Esophagus squamous epithelium (tissue), 5 donors: ENCODE results near the gene PTPRN2. TPM values are rescaled to one million over a fixed set of nuclear protein-coding genes. Genes with fewer than 3 reads are reported as not detected.

Experiments used
- DNase-seq: peaks from one replicate; lab custom pipeline; 2025; lab: John Stamatoyannopoulos, UW
- H3K27ac ChIP-seq, 4 donors: fragments of 200-600 bp; sonication (generic); one replicate each; pipeline ENCODE4 v1.5.1; 2016 to 2019; ENCODE audit warnings: mild to moderate bottlenecking in 1 of 4
- H3K27me3 ChIP-seq, 4 donors: fragments of 200-600 bp; sonication (generic); 1 replicate in 3 of 4; 2 replicates in 1 of 4; pipeline versions ENCODE4 v1.5.1 to v1.6.0; 2017 to 2021; ENCODE audit warnings: antibody characterized with exemption in 1 of 4
- H3K36me3 ChIP-seq, 3 donors: fragments of 200-600 bp; sonication (generic); one replicate each; pipeline ENCODE4 v1.5.1; 2016 to 2019
- H3K4me1 ChIP-seq, 3 donors: fragments of 200-600 bp; sonication (generic); one replicate each; pipeline ENCODE4 v1.5.1; 2017 to 2019
- H3K4me3 ChIP-seq, 4 donors: fragments of 200-600 bp; sonication (generic); 1 replicate in 3 of 4; 2 replicates in 1 of 4; pipeline ENCODE4 v1.5.1; 2016 to 2019; ENCODE audit warnings: mild to moderate bottlenecking in 2 of 4, moderate library complexity in 1 of 4
- H3K9me3 ChIP-seq, 3 donors: fragments of 200-600 bp; sonication (generic); one replicate each; pipeline ENCODE4 v1.5.1; 2016 to 2019
- POLR2A ChIP-seq, 4 donors: fragments of 450-650 bp; IDR thresholded peaks; one replicate each; pipeline ENCODE4 v1.6.1; 2017; ENCODE audit warnings: antibody characterized with exemption in 4 of 4, mild to moderate bottlenecking in 4 of 4, moderate library complexity in 3 of 4
- WGBS, 2 donors: methylation state at CpG; one replicate each; pipeline ENCODE4 v1.1.5; 2018; 5-methylcytosine and 5-hydroxymethylcytosine counted together
- intact Hi-C: fragments of 100-400 bp; cut with DNase I; formaldehyde crosslinking; loops from one replicate; pipeline ENCODE4 v1.15.0; 2022
- total RNA-seq, 4 donors: library from RNA; depleted of rRNA; stranded (reverse); fragments of >200 nt; gene quantifications; one replicate each; pipeline ENCODE4 v1.1.0, GENCODE V29; 2016
- TF ChIP-seq, protein P1 (sequence below), 6 experiments: fragments of 450-650 bp in 4 of 6; fragments of 200-600 bp in 2 of 6; sonication (generic) in 2 of 6; IDR thresholded peaks; one replicate each; pipeline ENCODE4 v1.5.1; 2016 to 2019; ENCODE audit warnings: antibody characterized with exemption in 6 of 6, mild to moderate bottlenecking in 4 of 6, moderate library complexity in 4 of 6
- donor health status: DM: yes; HTN: yes; CAD: no.

PTPRN2 gene
- total RNA-seq, 4 donors from 2014 or later, result 0.38 to 2.7 (median 1.0) TPM

DNA sequence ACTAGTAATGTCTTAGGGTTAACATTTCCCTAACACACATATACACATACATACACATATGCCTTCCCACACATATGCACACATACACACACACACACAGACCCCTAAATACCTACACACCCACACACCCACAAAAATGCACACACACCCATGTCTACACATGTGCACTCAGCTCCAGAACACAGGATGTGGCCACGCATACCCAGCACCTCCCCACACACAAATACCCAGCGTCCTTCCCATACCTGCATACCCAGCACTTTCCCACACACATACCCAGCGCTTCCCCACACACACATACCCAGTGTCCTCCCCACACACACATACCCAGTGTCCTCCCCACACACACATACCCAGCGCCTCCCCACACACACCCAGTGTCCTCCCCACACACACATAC lies 715.9 kb downstream of the PTPRN2 start:
- 78 to 92% methylated on average over 4 of the region's 4 CpGs for WGBS, 2 donors
- Histone ChIP-seq H3K36me3 (no peaks in the 10 kb centered on the region), H3K4me1 (no peaks in the 10 kb centered on the region), H3K9me3 (no peaks in the 10 kb centered on the region), H3K4me3 (no peak overlapping the region), H3K27ac (no peak overlapping the region), H3K27me3 (peaks cover 0 to 31% (median 0%) of the 10 kb centered on the region in 4 donors)
- no peak for DNase-seq
- no peak for TF ChIP-seq POLR2A (IDR thresholded peaks at IDR 0.05)
- TF ChIP-seq, protein P1, sequence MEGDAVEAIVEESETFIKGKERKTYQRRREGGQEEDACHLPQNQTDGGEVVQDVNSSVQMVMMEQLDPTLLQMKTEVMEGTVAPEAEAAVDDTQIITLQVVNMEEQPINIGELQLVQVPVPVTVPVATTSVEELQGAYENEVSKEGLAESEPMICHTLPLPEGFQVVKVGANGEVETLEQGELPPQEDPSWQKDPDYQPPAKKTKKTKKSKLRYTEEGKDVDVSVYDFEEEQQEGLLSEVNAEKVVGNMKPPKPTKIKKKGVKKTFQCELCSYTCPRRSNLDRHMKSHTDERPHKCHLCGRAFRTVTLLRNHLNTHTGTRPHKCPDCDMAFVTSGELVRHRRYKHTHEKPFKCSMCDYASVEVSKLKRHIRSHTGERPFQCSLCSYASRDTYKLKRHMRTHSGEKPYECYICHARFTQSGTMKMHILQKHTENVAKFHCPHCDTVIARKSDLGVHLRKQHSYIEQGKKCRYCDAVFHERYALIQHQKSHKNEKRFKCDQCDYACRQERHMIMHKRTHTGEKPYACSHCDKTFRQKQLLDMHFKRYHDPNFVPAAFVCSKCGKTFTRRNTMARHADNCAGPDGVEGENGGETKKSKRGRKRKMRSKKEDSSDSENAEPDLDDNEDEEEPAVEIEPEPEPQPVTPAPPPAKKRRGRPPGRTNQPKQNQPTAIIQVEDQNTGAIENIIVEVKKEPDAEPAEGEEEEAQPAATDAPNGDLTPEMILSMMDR (IDR thresholded peaks at IDR 0.05), result no peak
- intact Hi-C loops, result no loop called here

DNA sequence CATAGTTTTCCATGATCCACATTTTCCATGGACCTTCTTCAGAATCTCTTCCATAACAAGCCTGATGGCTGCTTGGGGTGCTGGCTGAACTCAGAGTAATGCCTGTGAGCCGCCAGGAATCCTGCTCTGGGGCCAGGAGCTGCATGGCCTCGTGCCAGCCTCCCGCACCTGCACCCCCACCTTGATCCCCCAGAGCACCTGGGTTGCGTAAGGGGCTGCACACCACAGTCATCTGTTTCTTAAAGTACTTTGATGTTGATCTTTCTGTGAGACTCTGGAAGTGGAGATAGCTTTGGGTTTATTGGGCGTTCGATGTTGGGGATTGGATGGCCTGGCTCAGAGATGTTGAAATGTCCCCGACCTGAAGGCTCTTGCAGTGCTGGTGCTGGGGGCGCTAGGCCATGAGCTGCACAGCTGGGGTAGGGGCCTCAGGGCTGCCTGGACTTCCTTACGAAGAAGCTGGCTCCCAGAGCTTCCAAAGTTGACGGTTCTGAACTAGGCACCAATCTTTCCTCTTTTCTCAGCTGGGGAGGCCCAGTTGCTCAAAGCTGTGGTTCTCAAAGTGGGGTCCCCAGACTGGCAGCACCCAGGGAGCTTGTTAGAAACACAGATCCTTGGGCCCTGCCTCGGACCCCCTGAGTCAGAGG lies 716.9 kb downstream of the PTPRN2 start:
- Histone ChIP-seq H3K36me3 (no peaks in the 10 kb centered on the region), H3K4me3 (no peak overlapping the region), H3K9me3 (no peaks in the 10 kb centered on the region), H3K4me1 (no peaks in the 10 kb centered on the region), H3K27me3 (peaks cover 0 to 22% (median 0%) of the 10 kb centered on the region in 4 donors), H3K27ac (no peak overlapping the region)
- WGBS, 2 donors, result 63 to 74% methylated on average over 4 to 9 of the region's 11 CpGs
- TF ChIP-seq, protein P1 (IDR thresholded peaks at IDR 0.05), result no peak
- no peak for TF ChIP-seq POLR2A (IDR thresholded peaks at IDR 0.05)
- no peak for DNase-seq
- intact Hi-C loops, result no loop called here

DNA sequence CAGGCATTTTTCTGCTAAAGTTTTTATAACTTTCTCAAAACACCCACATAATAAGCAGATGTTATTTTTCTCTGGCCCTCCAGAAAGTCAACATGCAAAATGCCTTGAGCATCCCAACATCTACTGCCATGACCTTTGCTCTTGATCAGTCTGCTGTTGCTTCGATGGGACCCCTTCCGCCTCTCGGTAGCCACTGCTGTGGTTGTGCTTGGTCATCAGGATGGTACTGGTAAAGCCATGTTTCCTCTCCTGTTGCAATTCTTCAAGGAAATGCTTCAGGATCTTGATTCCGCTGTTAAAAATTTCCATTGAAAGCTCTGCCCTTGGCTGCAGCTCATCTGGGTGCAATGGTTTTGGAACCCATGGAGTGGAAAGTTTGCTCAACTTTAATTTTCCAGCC lies 717.8 kb downstream of the PTPRN2 start:
- Histone ChIP-seq H3K4me1 (no peaks in the 10 kb centered on the region), H3K27me3 (peaks cover 0 to 12% (median 0%) of the 10 kb centered on the region in 4 donors), H3K9me3 (no peaks in the 10 kb centered on the region), H3K27ac (no peak overlapping the region), H3K4me3 (no peak overlapping the region), H3K36me3 (no peaks in the 10 kb centered on the region)
- intact Hi-C loops, result no loop called here
- DNase-seq, result no peak
- TF ChIP-seq, protein P1 (IDR thresholded peaks at IDR 0.05), result no peak
- no peak for TF ChIP-seq POLR2A (IDR thresholded peaks at IDR 0.05)
- 93% methylated on average over 4 of the region's 4 CpGs for WGBS, 2 donors

DNA sequence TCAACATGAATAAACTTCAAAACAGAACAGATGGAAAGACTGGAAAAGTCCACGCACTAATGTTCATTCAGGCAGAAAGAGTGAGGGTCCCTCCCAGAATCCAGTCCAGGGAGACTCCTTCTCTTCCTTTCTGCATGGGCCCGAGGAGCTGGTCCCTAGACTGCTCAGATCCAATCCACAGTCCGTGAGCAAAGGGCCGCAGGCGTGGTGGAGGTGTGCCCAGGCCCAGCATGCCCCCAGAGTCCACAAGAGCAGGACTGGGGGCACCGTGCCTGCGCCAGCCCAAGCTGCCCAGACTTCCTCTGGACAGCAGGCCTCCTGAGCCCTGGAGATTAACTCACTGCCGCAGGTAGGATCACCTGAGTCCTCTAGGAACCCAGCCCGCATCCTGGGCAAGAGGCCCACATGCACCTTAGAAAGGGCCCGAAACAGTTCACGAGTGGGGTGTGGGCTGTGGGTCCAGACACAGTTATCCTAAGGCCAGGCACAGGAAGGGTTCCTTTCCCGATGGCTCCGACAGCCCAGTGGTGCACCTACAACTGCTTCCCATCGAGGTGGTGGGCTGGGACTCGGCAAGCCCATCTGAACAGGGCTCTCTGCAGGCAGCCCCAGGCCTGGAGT lies 719.8 kb downstream of the PTPRN2 start:
- Histone ChIP-seq H3K4me3 (no peak overlapping the region), H3K4me1 (no peaks in the 10 kb centered on the region), H3K27me3 (no peaks in the 10 kb centered on the region), H3K9me3 (no peaks in the 10 kb centered on the region), H3K36me3 (no peaks in the 10 kb centered on the region), H3K27ac (no peak overlapping the region)
- intact Hi-C loops, result no loop called here
- 83 to 84% methylated on average over 4 to 7 of the region's 15 CpGs for WGBS, 2 donors
- no peak for DNase-seq
- no peak for TF ChIP-seq POLR2A (IDR thresholded peaks at IDR 0.05)
- TF ChIP-seq, protein P1 (IDR thresholded peaks at IDR 0.05), result no peak

DNA sequence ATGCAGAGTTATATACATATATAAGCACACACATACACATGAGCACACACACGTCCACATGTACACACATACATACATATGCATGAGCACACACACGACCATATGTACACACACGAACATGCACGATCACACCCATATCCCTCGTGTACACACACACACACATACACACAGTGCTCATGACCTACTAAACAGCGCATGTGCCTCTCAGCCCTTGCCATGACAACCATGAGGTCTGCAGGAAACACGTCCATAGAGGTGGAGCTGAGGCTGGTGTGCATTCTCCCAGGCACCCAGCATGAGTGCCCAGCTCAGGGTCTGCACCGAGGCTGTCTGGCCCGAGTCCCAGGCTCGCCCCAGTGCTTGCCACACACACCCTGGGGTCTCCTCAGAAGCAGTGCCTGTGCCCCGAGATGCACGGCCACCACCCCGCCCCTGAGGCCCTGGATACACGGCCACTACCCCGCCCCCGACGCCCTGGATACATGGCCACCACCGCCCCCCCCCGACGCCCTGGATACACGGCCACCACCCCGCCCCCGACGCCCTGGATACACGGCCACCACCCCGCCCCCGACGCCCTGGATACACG lies 721.2 kb downstream of the PTPRN2 start:
- Histone ChIP-seq H3K27ac (no peak overlapping the region), H3K36me3 (no peaks in the 10 kb centered on the region), H3K9me3 (no peaks in the 10 kb centered on the region), H3K4me3 (no peak overlapping the region), H3K27me3 (no peaks in the 10 kb centered on the region), H3K4me1 (no peaks in the 10 kb centered on the region)
- intact Hi-C loops, result no loop called here
- 80 to 82% methylated on average over 4 to 8 of the region's 29 CpGs for WGBS, 2 donors
- no peak for DNase-seq
- no peak for TF ChIP-seq POLR2A (IDR thresholded peaks at IDR 0.05)
- TF ChIP-seq, protein P1 (IDR thresholded peaks at IDR 0.05), result no peak
